ENCODE results near the gene MAPK4.

The MAPK4 gene

GRCh38 chr18:50715919-50716318, 156.0 kb downstream of the MAPK4 start:
- Histone ChIP-seq H3K9ac (ENCODE audit: low read depth, low read length, poor library complexity, severe bottlenecking) (no peak overlapping the region), H3K79me2 (ENCODE audit: insufficient read depth, low read length) (no peaks in the 10 kb centered on the region), H3F3A (ENCODE audit: low read depth) (no peaks in the 10 kb centered on the region), H2AFZ (ENCODE audit: low read length) (no peak overlapping the region), H3K27me3 (ENCODE audit: insufficient read depth, low read length, poor library complexity, severe bottlenecking) (no peaks in the 10 kb centered on the region), H3K4me3 (ENCODE audit: low read length, poor library complexity, severe bottlenecking) (no peak overlapping the region), H3K9me3 (ENCODE audit: insufficient read depth, low read depth, low read length) (no peaks in the 10 kb centered on the region; the same call in 1 of the 2 replicates), H3K9me2 (replicated peaks; ENCODE audit: low read depth, low read length) (no peaks in the 10 kb centered on the region), H3K4me1 (ENCODE audit: insufficient read depth, low read length, poor library complexity, severe bottlenecking) (no peaks in the 10 kb centered on the region), H3K36me3 (ENCODE audit: insufficient read depth, low read length) (no peaks in the 10 kb centered on the region), H4K20me1 (ENCODE audit: insufficient read depth, low read length, poor library complexity, severe bottlenecking) (no peaks in the 10 kb centered on the region), H3K4me2 (ENCODE audit: low read depth, low read length, poor library complexity, severe bottlenecking) (no peak overlapping the region)
- TF ChIP-seq, protein P1, sequence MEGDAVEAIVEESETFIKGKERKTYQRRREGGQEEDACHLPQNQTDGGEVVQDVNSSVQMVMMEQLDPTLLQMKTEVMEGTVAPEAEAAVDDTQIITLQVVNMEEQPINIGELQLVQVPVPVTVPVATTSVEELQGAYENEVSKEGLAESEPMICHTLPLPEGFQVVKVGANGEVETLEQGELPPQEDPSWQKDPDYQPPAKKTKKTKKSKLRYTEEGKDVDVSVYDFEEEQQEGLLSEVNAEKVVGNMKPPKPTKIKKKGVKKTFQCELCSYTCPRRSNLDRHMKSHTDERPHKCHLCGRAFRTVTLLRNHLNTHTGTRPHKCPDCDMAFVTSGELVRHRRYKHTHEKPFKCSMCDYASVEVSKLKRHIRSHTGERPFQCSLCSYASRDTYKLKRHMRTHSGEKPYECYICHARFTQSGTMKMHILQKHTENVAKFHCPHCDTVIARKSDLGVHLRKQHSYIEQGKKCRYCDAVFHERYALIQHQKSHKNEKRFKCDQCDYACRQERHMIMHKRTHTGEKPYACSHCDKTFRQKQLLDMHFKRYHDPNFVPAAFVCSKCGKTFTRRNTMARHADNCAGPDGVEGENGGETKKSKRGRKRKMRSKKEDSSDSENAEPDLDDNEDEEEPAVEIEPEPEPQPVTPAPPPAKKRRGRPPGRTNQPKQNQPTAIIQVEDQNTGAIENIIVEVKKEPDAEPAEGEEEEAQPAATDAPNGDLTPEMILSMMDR (conservative IDR thresholded peaks at IDR 0.05; ENCODE audit: low read length), result no peak
- no peak for TF ChIP-seq EZH2phosphoT487 (IDR thresholded peaks at IDR 0.05; ENCODE audit: borderline replicate concordance)

DNA sequence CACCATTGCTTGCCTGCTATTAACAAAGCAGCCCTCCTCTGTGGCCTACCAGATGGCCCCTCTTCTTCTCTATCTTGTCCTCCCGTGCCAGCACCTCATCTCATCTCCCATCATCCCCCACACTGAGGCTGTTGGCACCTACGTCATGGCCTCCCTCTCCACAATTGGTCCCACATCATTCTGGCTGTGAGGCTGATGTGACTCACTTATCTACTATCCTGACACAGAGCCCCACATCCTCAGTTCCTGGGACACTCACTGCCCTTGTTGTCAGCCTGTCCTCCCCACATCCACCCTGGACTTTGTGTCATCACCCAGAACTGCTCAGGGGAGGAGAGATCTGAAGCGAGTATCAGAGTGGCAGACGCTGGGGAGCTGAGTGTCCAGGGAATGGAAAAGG, 157.0 kb downstream of the MAPK4 start:
- H3K36me3 ChIP-seq (ENCODE audit: insufficient read depth, low read length), result no peaks in the 10 kb centered on the region

DNA sequence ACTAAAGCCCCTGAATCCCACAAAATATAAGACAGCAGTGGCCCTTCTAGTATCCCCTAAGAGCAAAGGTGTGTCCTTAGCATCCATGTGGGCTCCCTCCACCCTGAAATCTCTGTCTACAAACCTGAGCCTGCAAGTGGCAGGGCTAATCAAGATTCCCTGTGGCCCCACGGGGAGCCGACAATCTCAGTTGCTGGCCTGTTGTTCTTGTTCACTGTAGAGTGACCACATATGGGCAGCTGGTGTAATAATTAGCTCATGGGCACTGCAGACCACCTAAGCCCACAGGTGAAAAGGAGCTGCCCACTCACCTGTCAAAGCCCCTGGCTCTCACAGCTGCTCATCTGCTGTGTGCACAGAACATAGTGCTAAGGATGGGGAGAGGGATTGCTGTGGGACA, 157.7 kb downstream of the MAPK4 start:
- H3K4me2 ChIP-seq (ENCODE audit: low read depth, low read length, poor library complexity, severe bottlenecking), result no peak overlapping the region
- no peaks in the 10 kb centered on the region for H3K9me2 ChIP-seq (replicated peaks; ENCODE audit: low read depth, low read length)
- no peaks in the 10 kb centered on the region for H3K36me3 ChIP-seq (ENCODE audit: insufficient read depth, low read length)
- H3K9me3 ChIP-seq (ENCODE audit: insufficient read depth, low read depth, low read length), result no peaks in the 10 kb centered on the region; the same call in 1 of the 2 replicates
- H3K4me3 ChIP-seq (ENCODE audit: low read length, poor library complexity, severe bottlenecking), result no peak overlapping the region
- H3K4me1 ChIP-seq (ENCODE audit: insufficient read depth, low read length, poor library complexity, severe bottlenecking), result no peaks in the 10 kb centered on the region
- TF ChIP-seq EZH2phosphoT487 (IDR thresholded peaks at IDR 0.05; ENCODE audit: borderline replicate concordance), result no peak
- TF ChIP-seq, protein P1 (conservative IDR thresholded peaks at IDR 0.05; ENCODE audit: low read length), result no peak
- H2AFZ ChIP-seq (ENCODE audit: low read length), result no peak overlapping the region
- no peak overlapping the region for H3K9ac ChIP-seq (ENCODE audit: low read depth, low read length, poor library complexity, severe bottlenecking)
- no peaks in the 10 kb centered on the region for H3K79me2 ChIP-seq (ENCODE audit: insufficient read depth, low read length)
- no peaks in the 10 kb centered on the region for H3K27me3 ChIP-seq (ENCODE audit: insufficient read depth, low read length, poor library complexity, severe bottlenecking)
- no peaks in the 10 kb centered on the region for H3F3A ChIP-seq (ENCODE audit: low read depth)
- no peaks in the 10 kb centered on the region for H4K20me1 ChIP-seq (ENCODE audit: insufficient read depth, low read length, poor library complexity, severe bottlenecking)

More for the DNA sequence above, 157.0 kb downstream of the MAPK4 start:
- TF ChIP-seq, protein P1 (conservative IDR thresholded peaks at IDR 0.05; ENCODE audit: low read length), result no peak
- TF ChIP-seq EZH2phosphoT487 (IDR thresholded peaks at IDR 0.05; ENCODE audit: borderline replicate concordance), result no peak
- H3K4me2 ChIP-seq (ENCODE audit: low read depth, low read length, poor library complexity, severe bottlenecking), result no peak overlapping the region
- H3K9ac ChIP-seq (ENCODE audit: low read depth, low read length, poor library complexity, severe bottlenecking), result no peak overlapping the region
- no peaks in the 10 kb centered on the region for H3K4me1 ChIP-seq (ENCODE audit: insufficient read depth, low read length, poor library complexity, severe bottlenecking)
- no peaks in the 10 kb centered on the region for H3K27me3 ChIP-seq (ENCODE audit: insufficient read depth, low read length, poor library complexity, severe bottlenecking)
- H3K9me2 ChIP-seq (replicated peaks; ENCODE audit: low read depth, low read length), result no peaks in the 10 kb centered on the region
- no peaks in the 10 kb centered on the region; the same call in 1 of the 2 replicates for H3K9me3 ChIP-seq (ENCODE audit: insufficient read depth, low read depth, low read length)
- no peak overlapping the region for H3K4me3 ChIP-seq (ENCODE audit: low read length, poor library complexity, severe bottlenecking)
- no peaks in the 10 kb centered on the region for H3F3A ChIP-seq (ENCODE audit: low read depth)
- no peak overlapping the region for H2AFZ ChIP-seq (ENCODE audit: low read length)
- H4K20me1 ChIP-seq (ENCODE audit: insufficient read depth, low read length, poor library complexity, severe bottlenecking), result no peaks in the 10 kb centered on the region
- no peaks in the 10 kb centered on the region for H3K79me2 ChIP-seq (ENCODE audit: insufficient read depth, low read length)
